Mononuclear cell (primary cell): ENCODE measurements around the gene HBD. TPM values are rescaled to one million over a fixed set of nuclear protein-coding genes. Genes with fewer than 3 reads are reported as not detected.
"Not testable (repeated sequence)": the region's sequence is repeated elsewhere in the genome, so short reads cannot be mapped to it uniquely, and the experiment has no call there.

Experiments
- H3K27me3 ChIP-seq: 2 replicates; pipeline ENCODE4 v1.6.0; 2011; ENCODE audit warnings: low read length, control low read depth; ENCODE audit not compliant: insufficient read depth
- H3K4me1 ChIP-seq: 2 replicates; pipeline ENCODE4 v1.5.1; 2011; ENCODE audit warnings: mild to moderate bottlenecking, low read length, control low read depth; ENCODE audit not compliant: insufficient read depth
- H3K4me3 ChIP-seq: 2 replicates; pipeline ENCODE4 v1.5.1; 2011; ENCODE audit warnings: mild to moderate bottlenecking, low read length, moderate library complexity
- H3K9me3 ChIP-seq: 2 replicates; pipeline ENCODE4 v1.5.1; 2011; ENCODE audit warnings: low read depth, mild to moderate bottlenecking, control low read depth, low read length
- total RNA-seq: library from RNA; depleted of rRNA; stranded (reverse); fragments of >200 nt; gene quantifications from one replicate; pipeline ENCODE4 v1.2.3, GENCODE V29; 2012

HBD gene
- total RNA-seq, 1 donor = 0.94 TPM

DNA sequence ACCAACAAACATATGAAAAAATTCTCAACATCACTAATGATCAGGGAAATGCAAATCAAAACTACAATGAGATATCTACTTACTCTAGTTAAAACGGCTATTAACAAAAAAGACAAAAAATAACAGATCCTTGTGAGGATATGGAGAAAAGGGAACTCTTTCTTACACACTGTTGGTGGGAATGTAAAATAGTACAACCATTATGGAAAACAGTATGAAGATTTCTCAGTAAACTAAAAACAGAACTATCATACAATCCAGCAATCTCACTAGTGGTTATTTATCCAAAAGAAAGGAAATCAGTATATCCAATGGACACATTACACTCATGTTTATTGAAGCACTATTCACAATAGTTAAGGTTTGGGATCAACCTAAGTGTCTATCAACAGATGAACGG is 31.5 kb upstream of the HBD start:
- H3K4me3 ChIP-seq = no peak overlapping the region
- H3K9me3 ChIP-seq = no peaks in the 10 kb centered on the region
- no peaks in the 10 kb centered on the region for H3K27me3 ChIP-seq
- H3K4me1 ChIP-seq = no peaks in the 10 kb centered on the region

DNA sequence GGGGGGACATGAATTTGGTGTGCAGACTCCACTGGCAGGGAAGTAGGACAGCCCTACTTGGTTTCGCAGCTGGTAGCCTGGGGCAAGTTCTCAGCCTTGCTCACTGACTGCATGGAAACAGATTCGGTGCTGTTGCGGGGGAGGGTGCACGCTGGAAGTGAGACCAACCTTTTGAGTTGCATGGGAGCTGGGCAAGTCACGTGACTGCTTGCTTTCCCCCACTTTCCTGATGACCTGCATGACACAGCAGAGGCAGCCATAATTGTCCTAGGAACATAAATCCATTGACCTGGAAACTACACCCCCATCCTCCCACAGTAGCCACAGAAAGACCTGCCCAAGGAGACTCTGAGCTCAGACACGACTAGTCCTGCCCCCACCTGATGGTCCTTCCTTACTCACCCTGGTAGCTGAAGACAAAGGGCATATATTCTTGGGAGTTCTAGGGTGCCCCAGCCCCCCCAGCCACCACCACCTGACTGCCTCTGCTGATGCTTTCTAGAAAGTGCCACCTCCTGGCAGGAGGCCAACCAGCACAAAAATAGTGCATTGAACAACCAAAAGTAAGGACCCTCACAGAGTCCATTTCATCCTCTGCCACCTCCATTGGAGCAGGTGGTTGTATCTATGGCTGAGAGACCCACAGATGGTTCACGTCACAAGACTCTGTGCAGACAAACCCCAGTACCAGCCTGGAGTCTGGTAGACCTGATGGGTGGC is 24.4 kb upstream of the HBD start:
- Histone ChIP-seq H3K4me1 (no peaks in the 10 kb centered on the region), H3K4me3 (no peak overlapping the region), H3K27me3 (no peaks in the 10 kb centered on the region), H3K9me3 (no peaks in the 10 kb centered on the region)

DNA sequence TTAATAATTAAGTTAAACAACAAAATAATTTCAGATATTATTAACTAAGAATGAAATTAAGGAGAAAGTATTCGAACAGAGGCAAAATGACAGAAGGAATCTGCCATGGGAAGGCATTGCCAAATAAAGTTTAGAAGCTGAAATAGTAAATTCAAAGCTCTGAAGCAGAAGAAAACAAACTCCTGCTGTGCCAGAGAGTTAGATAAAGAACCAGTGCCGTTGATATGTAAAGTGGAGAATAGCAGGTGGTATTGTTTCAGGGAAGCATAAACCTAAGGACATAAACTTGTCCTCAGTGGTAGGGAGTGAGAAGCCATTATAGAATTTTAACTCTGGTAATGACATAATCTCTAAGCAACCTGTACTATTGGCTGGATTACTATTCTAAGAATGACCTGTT is 23.0 kb upstream of the HBD start:
- no peaks in the 10 kb centered on the region for H3K27me3 ChIP-seq
- H3K4me3 ChIP-seq = no peak overlapping the region
- H3K4me1 ChIP-seq = no peaks in the 10 kb centered on the region
- no peaks in the 10 kb centered on the region for H3K9me3 ChIP-seq

DNA sequence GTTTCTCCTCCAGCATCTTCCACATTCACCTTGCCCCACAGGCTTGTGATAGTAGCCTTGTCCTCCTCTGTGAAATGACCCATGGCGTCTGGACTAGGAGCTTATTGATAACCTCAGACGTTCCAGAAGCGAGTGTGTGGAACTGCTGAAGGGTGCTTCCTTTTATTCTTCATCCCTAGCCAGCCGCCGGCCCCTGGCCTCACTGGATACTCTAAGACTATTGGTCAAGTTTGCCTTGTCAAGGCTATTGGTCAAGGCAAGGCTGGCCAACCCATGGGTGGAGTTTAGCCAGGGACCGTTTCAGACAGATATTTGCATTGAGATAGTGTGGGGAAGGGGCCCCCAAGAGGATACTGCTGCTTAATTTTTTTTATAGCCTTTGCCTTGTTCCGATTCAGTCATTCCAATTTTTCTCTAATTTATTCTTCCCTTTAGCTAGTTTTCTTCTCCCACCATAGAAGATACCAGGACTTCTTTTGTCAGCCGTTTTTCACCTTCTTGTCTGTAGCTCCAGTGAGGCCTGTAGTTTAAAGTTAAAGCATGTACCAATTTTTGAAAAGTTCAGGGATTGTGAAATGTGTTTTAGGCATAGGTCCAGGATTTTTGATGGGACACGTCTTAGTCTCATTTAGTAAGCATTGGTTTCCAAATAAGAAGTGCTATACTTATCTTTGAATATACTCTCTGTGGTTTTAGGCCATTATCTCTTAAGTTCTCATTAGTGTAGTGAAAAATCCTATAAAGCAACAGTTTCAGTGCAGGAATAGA is 20.5 kb upstream of the HBD start, which contains the start of gene HBG2:
Gene HBG2 (minus strand): TSS at position 136 of the 768 bp plus-strand sequence. CDS start 53 bp downstream, at position 83.
- H3K4me1 ChIP-seq, H3K27me3 ChIP-seq, H3K4me3 ChIP-seq, H3K9me3 ChIP-seq: not testable (repeated sequence)

DNA sequence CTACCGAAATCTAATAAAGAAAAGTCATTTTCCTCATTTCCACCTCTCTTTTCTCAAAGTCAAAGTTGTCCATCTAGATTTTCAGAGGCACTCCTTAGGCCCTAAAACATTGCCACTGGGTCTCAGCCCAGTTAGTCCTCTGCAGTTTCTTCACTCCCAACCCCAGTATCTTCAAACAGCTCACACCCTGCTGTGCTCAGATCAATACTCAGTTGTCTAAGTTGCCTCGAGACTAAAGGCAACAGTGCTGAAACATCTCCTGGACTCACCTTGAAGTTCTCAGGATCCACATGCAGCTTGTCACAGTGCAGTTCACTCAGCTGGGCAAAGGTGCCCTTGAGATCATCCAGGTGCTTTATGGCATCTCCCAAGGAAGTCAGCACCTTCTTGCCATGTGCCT is 19.7 kb upstream of the HBD start:
- not testable (repeated sequence) for H3K4me3 ChIP-seq, H3K9me3 ChIP-seq, H3K27me3 ChIP-seq, H3K4me1 ChIP-seq

DNA sequence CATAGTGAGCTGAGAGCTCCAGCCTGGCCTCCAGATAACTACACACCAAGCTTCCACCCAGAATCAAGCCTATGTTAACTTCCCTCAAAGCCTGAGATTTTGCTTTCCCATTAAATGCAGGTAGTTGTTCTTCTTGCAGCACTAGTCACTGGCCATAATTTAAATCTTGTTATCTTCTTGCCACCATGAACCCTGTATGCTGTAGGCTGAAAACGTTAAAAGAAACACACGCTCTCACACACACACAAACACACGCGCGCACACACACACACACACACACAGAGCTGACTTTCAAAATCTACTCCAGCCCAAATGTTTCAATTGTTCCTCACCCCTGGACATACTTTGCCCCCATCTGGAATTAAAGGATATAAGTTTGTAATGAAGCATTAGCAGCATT is 19.2 kb upstream of the HBD start:
- H3K27me3 ChIP-seq, H3K9me3 ChIP-seq, H3K4me1 ChIP-seq, H3K4me3 ChIP-seq: not testable (repeated sequence)

DNA sequence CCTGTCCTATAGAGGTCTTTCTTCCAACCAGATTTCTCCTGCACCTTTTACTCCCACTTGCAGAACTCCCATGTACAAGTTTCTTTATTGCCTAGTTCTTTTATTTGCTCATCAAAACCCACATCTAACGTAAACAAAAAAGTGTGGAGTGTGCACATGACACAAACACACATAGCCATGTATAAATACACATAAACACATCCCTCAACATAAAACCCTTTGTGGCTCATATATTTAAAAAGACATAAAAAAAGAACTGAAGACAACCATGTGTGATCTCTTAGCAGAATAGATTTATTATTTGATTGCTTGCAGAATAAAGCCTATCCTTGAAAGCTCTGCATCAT is 18.6 kb upstream of the HBD start:
- Histone ChIP-seq H3K4me3 (no peak overlapping the region), H3K9me3 (no peaks in the 10 kb centered on the region), H3K4me1 (no peaks in the 10 kb centered on the region), H3K27me3 (no peaks in the 10 kb centered on the region)

DNA sequence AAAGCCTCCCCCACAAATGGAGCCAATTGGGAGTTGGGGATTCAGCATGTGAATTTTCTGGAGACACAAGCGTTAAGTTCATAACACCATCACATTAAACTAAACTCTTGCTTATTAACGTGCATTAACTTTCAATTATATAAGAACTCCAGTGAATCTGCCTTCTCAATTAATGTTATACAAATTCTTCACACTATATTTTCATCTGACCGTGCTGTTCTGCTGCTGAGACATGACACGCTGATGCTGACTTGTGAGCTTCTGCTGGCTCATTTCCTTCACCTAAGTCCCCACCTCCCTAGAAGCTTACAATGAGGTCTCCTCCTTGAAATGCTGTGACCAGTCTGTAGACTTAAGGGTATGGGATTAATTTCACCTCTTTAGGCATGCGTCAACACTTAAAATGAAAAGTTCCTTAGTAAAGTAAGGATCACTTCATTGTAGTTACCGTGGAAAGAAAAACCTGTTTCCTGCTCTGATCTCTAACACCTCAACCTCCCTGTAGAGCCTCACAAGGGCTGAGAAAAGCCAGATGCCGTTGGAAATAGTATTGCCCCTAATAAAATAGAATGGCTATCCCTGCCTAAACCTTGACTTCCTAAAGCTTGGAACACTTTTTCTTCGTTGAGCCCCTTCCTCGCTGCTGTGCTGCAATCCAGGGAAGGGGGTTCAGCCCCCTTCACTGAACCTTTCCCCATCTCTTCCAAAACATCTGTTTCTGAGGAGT is 18.1 kb upstream of the HBD start:
- Histone ChIP-seq H3K9me3 (no peaks in the 10 kb centered on the region), H3K4me1 (no peaks in the 10 kb centered on the region), H3K27me3 (no peaks in the 10 kb centered on the region), H3K4me3 (no peak overlapping the region)

DNA sequence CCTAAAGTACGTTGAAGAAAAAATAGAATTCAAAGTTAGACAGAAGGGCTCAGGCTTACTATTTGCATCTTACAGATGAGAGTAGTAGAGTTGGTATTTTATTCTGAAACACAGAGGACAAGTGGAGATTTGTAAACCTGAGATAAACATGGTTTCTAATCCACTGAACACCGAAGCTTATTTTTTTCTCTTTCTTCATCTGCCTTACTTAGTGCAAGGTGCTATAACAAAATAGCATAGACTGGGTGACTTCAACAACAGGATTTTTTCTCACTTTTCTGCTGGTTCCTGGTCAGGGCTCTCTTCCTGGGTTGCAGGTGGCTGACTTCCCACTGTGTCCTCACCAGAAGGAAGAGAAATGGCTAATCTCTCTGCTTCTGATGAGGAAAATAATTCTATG is 17.5 kb upstream of the HBD start:
- Histone ChIP-seq H3K9me3 (no peaks in the 10 kb centered on the region), H3K4me1 (no peaks in the 10 kb centered on the region), H3K4me3 (no peak overlapping the region), H3K27me3 (no peaks in the 10 kb centered on the region)

DNA sequence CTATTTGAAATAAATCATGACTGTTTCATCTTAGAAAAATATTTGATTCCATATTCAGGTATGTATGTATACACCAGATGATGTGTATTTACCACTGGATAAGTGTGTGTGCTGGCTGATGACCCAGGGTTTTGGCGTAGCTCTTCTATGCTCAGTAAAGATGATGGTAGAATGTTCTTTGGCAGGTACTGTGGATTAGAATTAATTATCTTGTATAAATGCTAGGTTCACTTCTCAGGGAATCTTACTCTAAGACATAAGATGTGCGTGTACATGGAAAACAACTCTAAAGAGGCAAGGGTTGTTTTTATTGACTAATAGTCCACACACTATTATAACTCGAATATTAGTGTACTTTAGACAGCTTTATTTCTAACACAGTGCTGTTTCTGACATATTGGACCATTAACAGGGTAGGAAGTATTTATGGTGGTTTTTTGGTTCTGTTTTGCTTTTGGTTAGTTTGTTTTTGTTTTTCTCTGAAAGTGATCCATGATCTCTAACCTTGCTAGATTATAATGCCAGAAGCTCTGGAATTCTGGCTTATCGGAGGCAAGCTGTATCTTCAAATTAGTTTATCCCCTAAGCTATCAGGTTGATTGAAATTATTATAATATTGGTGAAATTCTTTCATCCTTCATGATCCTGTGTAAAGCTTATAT is 16.4 kb upstream of the HBD start:
- H3K4me3 ChIP-seq = no peak overlapping the region
- H3K4me1 ChIP-seq = no peaks in the 10 kb centered on the region
- H3K9me3 ChIP-seq = no peaks in the 10 kb centered on the region
- H3K27me3 ChIP-seq = no peaks in the 10 kb centered on the region

DNA sequence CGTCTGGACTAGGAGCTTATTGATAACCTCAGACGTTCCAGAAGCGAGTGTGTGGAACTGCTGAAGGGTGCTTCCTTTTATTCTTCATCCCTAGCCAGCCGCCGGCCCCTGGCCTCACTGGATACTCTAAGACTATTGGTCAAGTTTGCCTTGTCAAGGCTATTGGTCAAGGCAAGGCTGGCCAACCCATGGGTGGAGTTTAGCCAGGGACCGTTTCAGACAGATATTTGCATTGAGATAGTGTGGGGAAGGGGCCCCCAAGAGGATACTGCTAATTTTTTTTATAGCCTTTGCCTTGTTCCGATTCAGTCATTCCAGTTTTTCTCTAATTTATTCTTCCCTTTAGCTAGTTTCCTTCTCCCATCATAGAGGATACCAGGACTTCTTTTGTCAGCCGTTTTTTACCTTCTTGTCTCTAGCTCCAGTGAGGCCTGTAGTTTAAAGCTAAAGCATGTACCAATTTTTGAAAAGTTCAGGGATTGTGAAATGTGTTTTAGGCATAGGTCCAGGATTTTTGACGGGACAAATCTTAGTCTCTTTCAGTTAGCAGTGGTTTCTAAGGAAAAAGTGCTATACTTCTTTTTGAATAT is 15.6 kb upstream of the HBD start, which contains the start of gene HBG1:
Gene HBG1 (minus strand): TSS at position 51 of the 590 bp plus-strand sequence. CDS start 53 bp downstream, outside the sequence.
- H3K4me1 ChIP-seq, H3K27me3 ChIP-seq, H3K9me3 ChIP-seq, H3K4me3 ChIP-seq: not testable (repeated sequence)

DNA sequence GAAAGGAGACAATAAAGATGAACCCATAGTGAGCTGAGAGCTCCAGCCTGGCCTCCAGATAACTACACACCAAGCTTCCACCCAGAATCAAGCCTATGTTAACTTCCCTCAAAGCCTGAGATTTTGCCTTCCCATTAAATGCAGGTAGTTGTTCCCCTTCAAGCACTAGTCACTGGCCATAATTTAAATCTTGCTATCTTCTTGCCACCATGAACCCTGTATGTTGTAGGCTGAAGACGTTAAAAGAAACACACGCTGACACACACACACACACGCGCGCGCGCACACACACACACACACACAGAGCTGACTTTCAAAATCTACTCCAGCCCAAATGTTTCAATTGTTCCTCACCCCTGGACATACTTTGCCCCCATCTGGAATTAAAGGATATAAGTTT is 14.2 kb upstream of the HBD start:
- H3K4me1 ChIP-seq, H3K27me3 ChIP-seq, H3K9me3 ChIP-seq, H3K4me3 ChIP-seq: not testable (repeated sequence)

DNA sequence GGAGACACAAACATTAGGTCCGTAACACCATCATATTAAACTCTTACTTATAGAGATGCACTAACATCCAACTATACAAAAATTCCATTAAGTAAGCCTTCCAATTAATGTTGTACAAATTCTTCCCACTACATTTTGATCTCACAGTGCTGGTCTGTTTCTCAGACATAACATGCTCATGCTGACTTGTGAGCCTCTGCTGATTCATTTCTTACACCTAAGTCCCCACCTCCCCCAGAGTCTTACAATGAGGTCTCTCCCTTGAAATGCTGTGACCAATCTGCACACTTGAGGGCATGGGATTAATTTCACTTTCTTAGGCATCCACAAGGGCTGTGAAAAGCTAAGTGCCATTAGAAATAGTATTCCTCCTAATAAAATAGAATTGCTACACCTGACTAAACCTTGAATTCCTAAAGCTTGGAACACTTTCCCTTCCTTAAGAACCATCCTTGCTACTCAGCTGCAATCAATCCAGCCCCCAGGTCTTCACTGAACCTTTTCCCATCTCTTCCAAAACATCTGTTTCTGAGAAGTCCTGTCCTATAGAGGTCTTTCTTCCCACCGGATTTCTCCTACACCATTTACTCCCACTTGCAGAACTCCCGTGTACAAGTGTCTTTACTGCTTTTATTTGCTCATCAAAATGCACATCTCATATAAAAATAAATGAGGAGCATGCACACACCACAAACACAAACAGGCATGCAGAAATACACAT is 13.3 kb upstream of the HBD start:
- Histone ChIP-seq H3K4me3 (no peak overlapping the region), H3K4me1 (no peaks in the 10 kb centered on the region)

DNA sequence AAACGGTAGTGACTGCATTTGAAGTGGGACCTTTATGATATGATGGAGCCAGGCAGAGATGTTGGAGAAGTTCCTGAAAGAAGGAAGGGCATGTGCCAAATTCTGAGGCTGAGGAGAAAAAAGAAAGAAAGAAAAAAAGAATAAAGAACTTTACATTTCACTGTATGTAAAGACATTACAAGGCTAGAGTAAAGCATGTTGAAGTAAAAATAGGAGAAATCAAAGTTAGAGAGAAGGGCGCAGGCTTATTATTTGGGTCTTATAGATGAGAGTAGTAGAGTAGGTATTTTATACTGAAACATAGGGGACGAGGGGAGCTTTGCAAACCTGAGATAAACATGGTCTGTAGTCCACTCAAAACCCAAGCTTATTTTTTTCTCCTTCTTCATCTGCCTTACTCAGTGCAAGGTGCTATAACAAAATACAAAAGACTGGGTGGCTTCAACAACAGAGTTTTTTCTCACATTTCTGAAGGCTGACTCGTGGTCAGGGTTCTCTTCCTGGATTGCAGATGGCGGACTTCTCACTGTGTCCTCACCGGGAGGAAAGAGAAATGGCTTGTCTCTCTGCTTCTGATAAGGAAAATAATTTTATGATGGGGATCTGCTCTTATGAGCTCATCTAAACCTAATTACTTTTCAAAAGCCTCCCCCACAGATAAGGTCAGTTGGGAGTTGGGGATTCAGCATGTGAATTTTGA is 12.6 kb upstream of the HBD start:
- Histone ChIP-seq H3K4me3 (no peak overlapping the region), H3K27me3 (no peaks in the 10 kb centered on the region), H3K4me1 (no peaks in the 10 kb centered on the region)

More for the DNA sequence above, 13.3 kb upstream of the HBD start:
- H3K9me3 ChIP-seq = no peaks in the 10 kb centered on the region
- H3K27me3 ChIP-seq = no peaks in the 10 kb centered on the region

More for the DNA sequence above, 12.6 kb upstream of the HBD start:
- no peaks in the 10 kb centered on the region for H3K9me3 ChIP-seq
